Measurements from ENCODE around the gene SPATA2L. TPM values are rescaled to one million over a fixed set of nuclear protein-coding genes. Genes with fewer than 3 reads are reported as not detected.
A peak's percentile ranks its signal among the peaks of the same experiment; 100 is the strongest.

Gene SPATA2L
- total RNA-seq, 1 experiment from 2014 or later, result 15.3 TPM

DNA sequence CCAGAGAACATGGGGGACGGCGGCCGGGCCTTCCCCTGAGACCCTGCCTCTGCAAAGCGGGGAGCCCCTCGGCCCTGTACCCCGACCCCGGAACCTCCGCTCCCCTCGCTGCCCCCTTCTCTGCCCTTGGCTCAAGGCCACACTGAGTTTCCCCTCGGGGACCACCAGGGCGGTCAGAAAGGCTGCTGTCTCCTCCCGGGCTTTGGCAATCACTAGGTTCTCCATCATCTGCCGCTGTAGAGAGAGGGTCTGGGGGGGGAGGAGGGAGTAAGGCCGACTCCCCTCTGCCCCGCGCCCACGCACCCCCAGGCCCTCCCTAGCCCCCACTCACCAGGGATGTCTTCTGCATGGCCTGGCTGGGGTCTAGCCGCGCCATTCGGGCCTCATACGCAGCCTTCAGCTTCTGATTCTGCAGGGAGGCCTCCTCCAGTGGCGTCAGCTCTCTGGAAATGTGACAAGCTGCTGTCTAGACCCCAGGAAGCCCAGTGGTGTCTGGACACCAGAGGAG lies 10.8 kb upstream of the SPATA2L start:
- peak in 1 of 2 experiments; percentile 35 for DNase-seq
- no peak overlapping the region for H3K27ac ChIP-seq
- ChIA-PET CTCF (interaction anchor here (0.7 kb wide), 1 partner anchor 21 kb away, joined by 4 read pairs; no protein-coding TSS in a partner anchor), POLR2A (ENCODE audit: unreplicated experiment) (no interaction called here)
- H4K20me1 ChIP-seq (ENCODE audit: insufficient read depth), result no peaks in the 10 kb centered on the region
- H3K4me1 ChIP-seq (replicated peaks; ENCODE audit: insufficient read depth), result peaks cover 4% of the 10 kb centered on the region; the same call in 1 of the 2 replicates
- peak overlapping the region; percentile 95 for H2AFZ ChIP-seq
- intact Hi-C loops (cut with micrococcal nuclease; ENCODE audit: unreplicated experiment), result loop anchor here (1.0 kb wide), 1 partner anchor 9 kb away; the partner anchor contains the start of gene ZNF276
- H3K27me3 ChIP-seq (ENCODE audit: insufficient read depth, low read depth), result no peaks in the 10 kb centered on the region
- no peaks in the 10 kb centered on the region for H3K9me2 ChIP-seq (ENCODE audit: insufficient read depth)
- no peak for TF ChIP-seq EZH2 (IDR thresholded peaks at IDR 0.05; ENCODE audit: low read depth)
- TF ChIP-seq, protein P1, sequence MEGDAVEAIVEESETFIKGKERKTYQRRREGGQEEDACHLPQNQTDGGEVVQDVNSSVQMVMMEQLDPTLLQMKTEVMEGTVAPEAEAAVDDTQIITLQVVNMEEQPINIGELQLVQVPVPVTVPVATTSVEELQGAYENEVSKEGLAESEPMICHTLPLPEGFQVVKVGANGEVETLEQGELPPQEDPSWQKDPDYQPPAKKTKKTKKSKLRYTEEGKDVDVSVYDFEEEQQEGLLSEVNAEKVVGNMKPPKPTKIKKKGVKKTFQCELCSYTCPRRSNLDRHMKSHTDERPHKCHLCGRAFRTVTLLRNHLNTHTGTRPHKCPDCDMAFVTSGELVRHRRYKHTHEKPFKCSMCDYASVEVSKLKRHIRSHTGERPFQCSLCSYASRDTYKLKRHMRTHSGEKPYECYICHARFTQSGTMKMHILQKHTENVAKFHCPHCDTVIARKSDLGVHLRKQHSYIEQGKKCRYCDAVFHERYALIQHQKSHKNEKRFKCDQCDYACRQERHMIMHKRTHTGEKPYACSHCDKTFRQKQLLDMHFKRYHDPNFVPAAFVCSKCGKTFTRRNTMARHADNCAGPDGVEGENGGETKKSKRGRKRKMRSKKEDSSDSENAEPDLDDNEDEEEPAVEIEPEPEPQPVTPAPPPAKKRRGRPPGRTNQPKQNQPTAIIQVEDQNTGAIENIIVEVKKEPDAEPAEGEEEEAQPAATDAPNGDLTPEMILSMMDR (conservative IDR thresholded peaks at IDR 0.05), result no peak
- peak overlapping the region; percentile 78 for H3K4me2 ChIP-seq
- H3F3A ChIP-seq (ENCODE audit: insufficient read depth, low read depth), result peaks cover 28% of the 10 kb centered on the region
- peaks cover 26% of the 10 kb centered on the region for H3K79me2 ChIP-seq (ENCODE audit: low read depth)
- no TSS peak for BruUV-seq (replicated peaks)
- H3K4me3 ChIP-seq, result peak overlapping the region; percentile 98
- no peaks in the 10 kb centered on the region for H3K36me3 ChIP-seq (ENCODE audit: low read depth)
- H3K9me3 ChIP-seq (ENCODE audit: insufficient read depth, low read depth), result no peaks in the 10 kb centered on the region

- peak overlapping the region; percentile 95 for H2AFZ ChIP-seq
- peak overlapping the region; percentile 98 for H3K4me3 ChIP-seq
- no peaks in the 10 kb centered on the region for H3K9me2 ChIP-seq (ENCODE audit: insufficient read depth)
- no peaks in the 10 kb centered on the region for H3K36me3 ChIP-seq (ENCODE audit: low read depth)
- H3F3A ChIP-seq (ENCODE audit: insufficient read depth, low read depth), result peaks cover 33% of the 10 kb centered on the region
- BruUV-seq (replicated peaks), result TSS peak; percentile 50
- H3K27me3 ChIP-seq (ENCODE audit: insufficient read depth, low read depth), result no peaks in the 10 kb centered on the region
- peak; percentile 44 to 72 for DNase-seq
- intact Hi-C loops (cut with micrococcal nuclease; ENCODE audit: unreplicated experiment), result loop anchor here (1.0 kb wide), 1 partner anchor 10 kb away; the partner anchor contains the start of gene ZNF276
- POLR2A ChIA-PET (ENCODE audit: unreplicated experiment), result no interaction called here
- TF ChIP-seq, protein P1 (conservative IDR thresholded peaks at IDR 0.05), result no peak
- no peak for TF ChIP-seq EZH2 (IDR thresholded peaks at IDR 0.05; ENCODE audit: low read depth)
- H3K4me1 ChIP-seq (replicated peaks; ENCODE audit: insufficient read depth), result peaks cover 4% of the 10 kb centered on the region; the same call in 1 of the 2 replicates
- H3K27ac ChIP-seq, result no peak overlapping the region
- peak overlapping the region; percentile 78 for H3K4me2 ChIP-seq
- peaks cover 26% of the 10 kb centered on the region for H3K79me2 ChIP-seq (ENCODE audit: low read depth)
- H4K20me1 ChIP-seq (ENCODE audit: insufficient read depth), result no peaks in the 10 kb centered on the region
- no peaks in the 10 kb centered on the region for H3K9me3 ChIP-seq (ENCODE audit: insufficient read depth, low read depth)
- CTCF ChIA-PET, result interaction anchor here (0.7 kb wide), 1 partner anchor 21 kb away, joined by 4 read pairs; no protein-coding TSS in a partner anchor
These were observed 10.2 kb upstream of the SPATA2L start for GRCh38 chr16:89711601-89712273.

- Histone ChIP-seq H3K9me2 (ENCODE audit: insufficient read depth) (no peaks in the 10 kb centered on the region), H3K27ac (no peak overlapping the region), H3K27me3 (ENCODE audit: insufficient read depth, low read depth) (no peaks in the 10 kb centered on the region), H3F3A (ENCODE audit: insufficient read depth, low read depth) (peaks cover 34% of the 10 kb centered on the region; the same call in 1 of the 2 replicates), H3K4me2 (no peak overlapping the region), H3K36me3 (ENCODE audit: low read depth) (no peaks in the 10 kb centered on the region), H3K4me1 (replicated peaks; ENCODE audit: insufficient read depth) (peaks cover 4% of the 10 kb centered on the region; the same call in 1 of the 2 replicates), H2AFZ (no peak overlapping the region), H3K4me3 (no peak overlapping the region), H4K20me1 (ENCODE audit: insufficient read depth) (no peaks in the 10 kb centered on the region), H3K9me3 (ENCODE audit: insufficient read depth, low read depth) (no peaks in the 10 kb centered on the region), H3K79me2 (ENCODE audit: low read depth) (peaks cover 26% of the 10 kb centered on the region)
- ChIA-PET CTCF (interaction anchor here (0.5 kb wide), 1 partner anchor 18 kb away, joined by 3 read pairs; no protein-coding TSS in a partner anchor), POLR2A (ENCODE audit: unreplicated experiment) (interaction anchor here (0.6 kb wide), 1 partner anchor 297 kb away, joined by 3 read pairs; no protein-coding TSS in a partner anchor)
- TF ChIP-seq, protein P1 (conservative IDR thresholded peaks at IDR 0.05), result no peak
- no peak for TF ChIP-seq EZH2 (IDR thresholded peaks at IDR 0.05; ENCODE audit: low read depth)
- intact Hi-C loops (cut with micrococcal nuclease; ENCODE audit: unreplicated experiment), result no loop called here
- peak in 1 of 2 experiments; percentile 11 for DNase-seq
- BruUV-seq (replicated peaks), result no TSS peak
These were observed 9.4 kb upstream of the SPATA2L start for GRCh38 chr16:89710709-89711564.
